Endothelial cell of umbilical vein (primary cell): ENCODE data around the gene TRIP13. TPM values are rescaled to one million over a fixed set of nuclear protein-coding genes. Genes with fewer than 3 reads are reported as not detected.

Experiments
- BruUV-seq: library from RNA; stranded (reverse); fragments of 400-500 nt; replicated peaks from 2 replicates; lab custom pipeline; 2021; lab: Mats Ljungman, UMichigan
- CTCF ChIA-PET: fragments of 300-600, 350-600 bp; sonication (Branson Sonifier 250); formaldehyde crosslinking; loops from one replicate; lab custom pipeline; 2021; ENCODE audit warnings: antibody characterized with exemption, inconsistent platforms; lab: Charles Lee
- POLR2A ChIA-PET: fragments of 300-600, 350-600 bp; sonication (Branson Sonifier 250); formaldehyde crosslinking; loops from one replicate; lab custom pipeline; 2021; ENCODE audit warnings: antibody characterized with exemption, inconsistent platforms; lab: Charles Lee
- DNase-seq: peaks from one replicate; pipeline ENCODE4 v3.0.0-alpha.2; 2011; ENCODE audit warnings: low read depth, low spot score
- FAIRE-seq: peaks from 2 replicates; lab custom pipeline; 2011; peaks lifted over from hg19 to GRCh38; lab: Jason Lieb, UNC
- H2AFZ ChIP-seq: 2 replicates; pipeline ENCODE4 v1.6.0; 2012; ENCODE audit warnings: low read depth, low read length, control low read depth, inconsistent platforms
- H3K27ac ChIP-seq: 2 replicates; pipeline ENCODE4 v1.5.1; 2011; ENCODE audit warnings: low read depth, mild to moderate bottlenecking, control low read depth, low read length, moderate library complexity; ENCODE audit not compliant: insufficient read depth
- H3K27me3 ChIP-seq, 2 experiments: 2 replicates each; pipeline versions ENCODE4 v1.6.0 to v1.6.1; 2011; ENCODE audit warnings: low read length in 2 of 2, mixed read lengths in 1 of 2; ENCODE audit not compliant: control insufficient read depth in 2 of 2, insufficient read depth in 2 of 2
- H3K36me3 ChIP-seq, 2 experiments: 2 replicates in 1 of 2; 3 replicates in 1 of 2; pipeline ENCODE4 v1.5.1; 2011; ENCODE audit warnings: low read length in 2 of 2, mild to moderate bottlenecking in 1 of 2, moderate library complexity in 1 of 2; ENCODE audit not compliant: control insufficient read depth in 2 of 2, insufficient read depth in 2 of 2; ENCODE audit errors: extremely low read depth in 1 of 2
- H3K4me1 ChIP-seq: 3 replicates; pipeline ENCODE4 v1.5.1; 2011; ENCODE audit warnings: mild to moderate bottlenecking, low read length; ENCODE audit not compliant: control insufficient read depth, insufficient read depth; ENCODE audit errors: extremely low read depth
- H3K4me2 ChIP-seq: 2 replicates; pipeline ENCODE4 v1.6.1; 2011; ENCODE audit warnings: low read length, control low read depth, mixed read lengths; ENCODE audit not compliant: insufficient read depth
- H3K4me3 ChIP-seq, 3 experiments: fragments of 200-600 bp in 1 of 3; sonication (generic), shearing (Covaris generic) in 1 of 3; replicated peaks in 1 of 3; 2 replicates each; pipeline ENCODE4 v1.5.1; 2011 to 2016; ENCODE audit warnings: control low read depth in 3 of 3, low read length in 3 of 3, mild to moderate bottlenecking in 2 of 3, inconsistent platforms in 1 of 3, low read depth in 1 of 3, moderate library complexity in 1 of 3; ENCODE audit not compliant: insufficient read depth in 1 of 3
- H3K79me2 ChIP-seq: 2 replicates; pipeline ENCODE4 v1.6.0; 2012; ENCODE audit warnings: low read length, inconsistent platforms; ENCODE audit not compliant: control insufficient read depth, insufficient read depth
- H3K9ac ChIP-seq: replicated peaks from 2 replicates; pipeline ENCODE3; 2011; ENCODE audit warnings: low read length, control low read depth; ENCODE audit not compliant: insufficient read depth; ENCODE audit errors: extremely low read depth
- H3K9me1 ChIP-seq: replicated peaks from 3 replicates; pipeline ENCODE4 v1.6.0; 2011; ENCODE audit warnings: mild to moderate bottlenecking, low read length; ENCODE audit not compliant: control insufficient read depth, insufficient read depth; ENCODE audit errors: extremely low read depth
- H3K9me3 ChIP-seq: replicated peaks from 2 replicates; pipeline ENCODE4 v1.5.1; 2012; ENCODE audit warnings: low read length, inconsistent platforms; ENCODE audit not compliant: control insufficient read depth, insufficient read depth
- H4K20me1 ChIP-seq: replicated peaks from 2 replicates; pipeline ENCODE3; 2011; ENCODE audit warnings: mild to moderate bottlenecking, low read length; ENCODE audit not compliant: control insufficient read depth, insufficient read depth; ENCODE audit errors: extremely low read depth
- EZH2 ChIP-seq: IDR thresholded peaks from 2 replicates; pipeline ENCODE4 v1.6.1; 2012; ENCODE audit warnings: borderline replicate concordance, low read depth, mild to moderate bottlenecking, moderate library complexity, low read length, inconsistent platforms; ENCODE audit not compliant: severe bottlenecking
- FOS ChIP-seq: IDR thresholded peaks from 2 replicates; pipeline ENCODE4 v1.6.1; 2011; ENCODE audit warnings: mild to moderate bottlenecking, low read length, moderate library complexity, borderline replicate concordance; ENCODE audit not compliant: insufficient read depth
- GATA2 ChIP-seq: IDR thresholded peaks from 2 replicates; pipeline ENCODE4 v1.7.0; 2011; ENCODE audit warnings: low read depth, mild to moderate bottlenecking, moderate library complexity, mixed read lengths, low read length; ENCODE audit not compliant: insufficient read length, insufficient read depth
- JUN ChIP-seq: IDR thresholded peaks from 2 replicates; pipeline ENCODE4 v1.6.1; 2011; ENCODE audit warnings: borderline replicate concordance, low read depth; ENCODE audit not compliant: insufficient read length, insufficient read depth
- MYC ChIP-seq: IDR thresholded peaks from one replicate; pipeline ENCODE4 v1.6.1; 2011; ENCODE audit warnings: mild to moderate bottlenecking, low read depth, low read length
- POLR2A ChIP-seq: IDR thresholded peaks from 2 replicates; pipeline ENCODE4 v1.6.1; 2012; ENCODE audit warnings: low read depth, mild to moderate bottlenecking, control low read depth, low read length
- POLR2AphosphoS5 ChIP-seq: IDR thresholded peaks from 2 replicates; pipeline ENCODE4 v1.6.1; 2012; ENCODE audit warnings: low read depth, mild to moderate bottlenecking, control low read depth, low read length, moderate library complexity; ENCODE audit not compliant: insufficient read depth
- dilution Hi-C: fragments of 300-500 bp; cut with MboI; formaldehyde crosslinking; loops from one replicate; pipeline ENCODE4 v1.15.0; 2019; ENCODE audit warnings: low sequenced_read_pairs; ENCODE audit not compliant: extremely low pct_ligation_motif_present
- intact Hi-C: fragments of 100-400 bp; cut with micrococcal nuclease; formaldehyde crosslinking; loops from one replicate; pipeline ENCODE4 v1.10.0; 2022
- polyA plus RNA-seq, 4 experiments: library from polyadenylated mRNA; depleted of rRNA in 3 of 4; stranded (reverse) in 3 of 4; unstranded in 1 of 4; fragments of >200 nt; gene quantifications; 2 replicates each; pipeline versions ENCODE4 v1.2.1 to v1.2.3, GENCODE V29; 2011 to 2012; ENCODE audit warnings: missing spikeins in 1 of 4
- total RNA-seq: library from RNA; stranded (reverse); gene quantifications from 2 replicates; pipeline ENCODE4 v1.2.3, GENCODE V29; 2021
- TF ChIP-seq, protein P1 (sequence below), 2 donors: IDR thresholded peaks; 1 replicate in 1 of 2; 2 replicates in 1 of 2; pipeline ENCODE4 v1.5.1; 2011; ENCODE audit warnings: low read length in 2 of 2, mild to moderate bottlenecking in 2 of 2, moderate library complexity in 2 of 2, control low read depth in 1 of 2, inconsistent platforms in 1 of 2, low read depth in 1 of 2; ENCODE audit not compliant: insufficient read depth in 1 of 2; ENCODE audit errors: extremely low read depth in 1 of 2
- TF ChIP-seq, protein P2 (sequence below): IDR thresholded peaks from 2 replicates; pipeline ENCODE4 v1.6.1; 2011; ENCODE audit not compliant: insufficient read depth, insufficient read length

TRIP13 gene
- total and polyA plus RNA-seq, 2 donors (not counting 3 experiments of a cell fraction or from before 2014, with no cell fraction given), result 17.4 to 39.0 TPM

DNA sequence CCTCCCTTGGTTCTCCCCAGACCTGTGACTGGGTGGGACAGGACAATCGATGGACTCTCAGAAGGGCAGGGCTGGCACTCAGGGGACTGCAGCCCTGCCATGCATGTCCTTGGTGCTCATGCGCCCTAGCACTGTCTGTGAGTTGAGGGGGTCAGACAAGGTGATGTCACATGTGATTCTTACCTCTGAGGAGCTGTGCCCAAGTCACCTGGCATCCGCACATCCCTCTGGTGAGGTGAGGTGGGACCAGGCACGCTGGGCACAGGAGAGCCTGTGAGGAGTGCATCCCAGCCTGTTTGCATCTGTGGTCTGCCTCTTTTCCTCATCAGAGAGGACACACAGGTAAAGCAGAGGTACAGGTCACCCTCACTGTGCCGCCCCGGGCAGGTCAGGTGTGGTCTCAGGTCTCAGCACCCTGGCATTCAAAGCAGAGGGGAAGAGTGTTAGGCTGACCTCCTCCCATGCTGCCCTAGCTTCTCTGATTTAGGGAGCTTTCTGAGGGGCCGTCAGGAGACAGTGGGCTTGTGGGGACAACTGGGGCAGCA, 14.8 kb downstream of the TRIP13 start:
- Histone ChIP-seq H3K9me1 (no peaks in the 10 kb centered on the region), H3K9me3 (no peaks in the 10 kb centered on the region), H3K27me3 (no peaks in the 10 kb centered on the region), H2AFZ (no peak overlapping the region), H3K27ac (no peak overlapping the region), H3K4me2 (no peak overlapping the region), H3K4me1 (no peaks in the 10 kb centered on the region), H3K4me3 (no peak overlapping the region), H4K20me1 (no peaks in the 10 kb centered on the region), H3K79me2 (peaks cover 2% of the 10 kb centered on the region), H3K36me3 (peaks cover 2 to 3% of the 10 kb centered on the region in 2 experiments), H3K9ac (no peak overlapping the region)
- TF ChIP-seq GATA2 (no peak), MYC (no peak), JUN (no peak), EZH2 (no peak), POLR2A (no peak), FOS (no peak), POLR2AphosphoS5 (no peak)
- TF ChIP-seq, protein P1, sequence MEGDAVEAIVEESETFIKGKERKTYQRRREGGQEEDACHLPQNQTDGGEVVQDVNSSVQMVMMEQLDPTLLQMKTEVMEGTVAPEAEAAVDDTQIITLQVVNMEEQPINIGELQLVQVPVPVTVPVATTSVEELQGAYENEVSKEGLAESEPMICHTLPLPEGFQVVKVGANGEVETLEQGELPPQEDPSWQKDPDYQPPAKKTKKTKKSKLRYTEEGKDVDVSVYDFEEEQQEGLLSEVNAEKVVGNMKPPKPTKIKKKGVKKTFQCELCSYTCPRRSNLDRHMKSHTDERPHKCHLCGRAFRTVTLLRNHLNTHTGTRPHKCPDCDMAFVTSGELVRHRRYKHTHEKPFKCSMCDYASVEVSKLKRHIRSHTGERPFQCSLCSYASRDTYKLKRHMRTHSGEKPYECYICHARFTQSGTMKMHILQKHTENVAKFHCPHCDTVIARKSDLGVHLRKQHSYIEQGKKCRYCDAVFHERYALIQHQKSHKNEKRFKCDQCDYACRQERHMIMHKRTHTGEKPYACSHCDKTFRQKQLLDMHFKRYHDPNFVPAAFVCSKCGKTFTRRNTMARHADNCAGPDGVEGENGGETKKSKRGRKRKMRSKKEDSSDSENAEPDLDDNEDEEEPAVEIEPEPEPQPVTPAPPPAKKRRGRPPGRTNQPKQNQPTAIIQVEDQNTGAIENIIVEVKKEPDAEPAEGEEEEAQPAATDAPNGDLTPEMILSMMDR (IDR thresholded peaks at IDR 0.05; ENCODE audit: extremely low read depth in 1 of 2, insufficient read depth in 1 of 2, low read depth in 1 of 2, low read length in 2 of 2), result no peak
- TF ChIP-seq, protein P2, sequence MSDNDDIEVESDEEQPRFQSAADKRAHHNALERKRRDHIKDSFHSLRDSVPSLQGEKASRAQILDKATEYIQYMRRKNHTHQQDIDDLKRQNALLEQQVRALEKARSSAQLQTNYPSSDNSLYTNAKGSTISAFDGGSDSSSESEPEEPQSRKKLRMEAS, result no peak
- FAIRE-seq (no peak), DNase-seq (no peak)
- BruUV-seq, result no TSS peak
- ChIA-PET POLR2A (no interaction called here), CTCF (no interaction called here)
- dilution Hi-C loops, result no loop called here
- intact Hi-C loops, result no loop called here
